Progenitor cell of endocrine pancreas (in vitro differentiated cells): Measurements from ENCODE around the gene HGS. TPM values are rescaled to one million over a fixed set of nuclear protein-coding genes. Genes with fewer than 3 reads are reported as not detected.

ENCODE experiments used
- DNase-seq: peaks from one replicate; pipeline ENCODE4 v3.0.0; 2021; ENCODE audit warnings: low spot score; ENCODE audit not compliant: unreplicated experiment
- H3K27ac Mint-ChIP-seq: 2 replicates; pipeline ENCODE4 v1.8.0; 2021; ENCODE audit warnings: mild to moderate bottlenecking, moderate library complexity, mixed read lengths
- H3K27me3 Mint-ChIP-seq: 2 replicates; pipeline ENCODE4 v1.8.0; 2021; ENCODE audit warnings: mixed read lengths
- H3K36me3 Mint-ChIP-seq: 2 replicates; pipeline ENCODE4 v1.8.0; 2022; ENCODE audit warnings: mixed read lengths; ENCODE audit not compliant: insufficient read depth
- H3K4me1 Mint-ChIP-seq: 2 replicates; pipeline ENCODE4 v1.8.0; 2021; ENCODE audit warnings: low read depth, mixed read lengths
- H3K4me3 Mint-ChIP-seq: 2 replicates; pipeline ENCODE4 v1.8.0; 2021; ENCODE audit warnings: low read depth, mild to moderate bottlenecking, moderate library complexity, mixed read lengths
- H3K9me3 Mint-ChIP-seq: 2 replicates; pipeline ENCODE4 v1.8.0; 2021; ENCODE audit warnings: low read depth, mixed read lengths
- total RNA-seq: library from RNA; stranded (reverse); gene quantifications from 2 replicates; pipeline ENCODE4 v1.2.1, GENCODE V29; 2021
- TF ChIP-seq, protein P1 (sequence below): fragments of 200-600 bp; sonication (generic); IDR thresholded peaks from one replicate; pipeline ENCODE4 v1.5.0; 2021; ENCODE audit warnings: antibody characterized with exemption, mild to moderate bottlenecking; ENCODE audit not compliant: unreplicated experiment

The HGS gene
- total RNA-seq, 1 donor from 2014 or later, result 127 TPM

GRCh38 chr17:81691608-81692007 is 7.8 kb downstream of the HGS start:
- H3K4me1 Mint-ChIP-seq, result no peaks in the 10 kb centered on the region
- no peaks in the 10 kb centered on the region for H3K9me3 Mint-ChIP-seq
- peaks cover 13% of the 10 kb centered on the region for H3K36me3 Mint-ChIP-seq
- no peak overlapping the region for H3K4me3 Mint-ChIP-seq
- H3K27ac Mint-ChIP-seq, result no peak overlapping the region
- DNase-seq, result no peak
- TF ChIP-seq, protein P1, sequence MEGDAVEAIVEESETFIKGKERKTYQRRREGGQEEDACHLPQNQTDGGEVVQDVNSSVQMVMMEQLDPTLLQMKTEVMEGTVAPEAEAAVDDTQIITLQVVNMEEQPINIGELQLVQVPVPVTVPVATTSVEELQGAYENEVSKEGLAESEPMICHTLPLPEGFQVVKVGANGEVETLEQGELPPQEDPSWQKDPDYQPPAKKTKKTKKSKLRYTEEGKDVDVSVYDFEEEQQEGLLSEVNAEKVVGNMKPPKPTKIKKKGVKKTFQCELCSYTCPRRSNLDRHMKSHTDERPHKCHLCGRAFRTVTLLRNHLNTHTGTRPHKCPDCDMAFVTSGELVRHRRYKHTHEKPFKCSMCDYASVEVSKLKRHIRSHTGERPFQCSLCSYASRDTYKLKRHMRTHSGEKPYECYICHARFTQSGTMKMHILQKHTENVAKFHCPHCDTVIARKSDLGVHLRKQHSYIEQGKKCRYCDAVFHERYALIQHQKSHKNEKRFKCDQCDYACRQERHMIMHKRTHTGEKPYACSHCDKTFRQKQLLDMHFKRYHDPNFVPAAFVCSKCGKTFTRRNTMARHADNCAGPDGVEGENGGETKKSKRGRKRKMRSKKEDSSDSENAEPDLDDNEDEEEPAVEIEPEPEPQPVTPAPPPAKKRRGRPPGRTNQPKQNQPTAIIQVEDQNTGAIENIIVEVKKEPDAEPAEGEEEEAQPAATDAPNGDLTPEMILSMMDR, result no peak
- H3K27me3 Mint-ChIP-seq, result no peaks in the 10 kb centered on the region

- H3K27me3 Mint-ChIP-seq, result no peaks in the 10 kb centered on the region
- no peak overlapping the region for H3K27ac Mint-ChIP-seq
- H3K4me1 Mint-ChIP-seq, result no peaks in the 10 kb centered on the region
- TF ChIP-seq, protein P1, result no peak
- H3K4me3 Mint-ChIP-seq, result no peak overlapping the region
- DNase-seq, result no peak
- H3K36me3 Mint-ChIP-seq, result peaks cover 18% of the 10 kb centered on the region
- no peaks in the 10 kb centered on the region for H3K9me3 Mint-ChIP-seq
Observed at GRCh38 chr17:81693509-81694210, 9.8 kb downstream of the HGS start.

DNA sequence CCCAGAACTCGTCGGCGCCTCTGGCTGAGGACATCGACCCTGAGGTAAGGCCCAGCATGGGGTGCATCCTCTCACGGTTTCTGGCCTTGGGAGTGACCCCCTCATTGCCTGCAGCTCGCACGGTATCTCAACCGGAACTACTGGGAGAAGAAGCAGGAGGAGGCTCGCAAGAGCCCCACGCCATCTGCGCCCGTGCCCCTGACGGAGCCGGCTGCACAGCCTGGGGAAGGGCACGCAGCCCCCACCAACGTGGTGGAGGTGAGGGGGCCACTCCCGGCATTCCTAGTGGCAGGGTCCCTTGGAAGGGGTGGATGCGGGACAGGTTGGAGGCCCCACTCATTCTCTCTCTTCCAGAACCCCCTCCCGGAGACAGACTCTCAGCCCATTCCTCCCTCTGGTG is 11.0 kb downstream of the HGS start:
- no peaks in the 10 kb centered on the region for H3K9me3 Mint-ChIP-seq
- TF ChIP-seq, protein P1, result no peak
- no peaks in the 10 kb centered on the region for H3K27me3 Mint-ChIP-seq
- no peaks in the 10 kb centered on the region for H3K4me1 Mint-ChIP-seq
- DNase-seq, result no peak
- H3K27ac Mint-ChIP-seq, result no peak overlapping the region
- peaks cover 14% of the 10 kb centered on the region for H3K36me3 Mint-ChIP-seq
- H3K4me3 Mint-ChIP-seq, result no peak overlapping the region

- Mint-ChIP-seq H3K27ac (no peak overlapping the region), H3K9me3 (no peaks in the 10 kb centered on the region), H3K4me3 (no peak overlapping the region), H3K27me3 (no peaks in the 10 kb centered on the region), H3K36me3 (peaks cover 14% of the 10 kb centered on the region), H3K4me1 (no peaks in the 10 kb centered on the region)
- DNase-seq, result no peak
- TF ChIP-seq, protein P1, result no peak
Observed at GRCh38 chr17:81695211-81695610, 11.4 kb downstream of the HGS start.

- H3K36me3 Mint-ChIP-seq, result peaks cover 15% of the 10 kb centered on the region
- H3K27ac Mint-ChIP-seq, result no peak overlapping the region
- no peak overlapping the region for H3K4me3 Mint-ChIP-seq
- TF ChIP-seq, protein P1, result no peak
- no peaks in the 10 kb centered on the region for H3K9me3 Mint-ChIP-seq
- DNase-seq, result no peak
- H3K27me3 Mint-ChIP-seq, result no peaks in the 10 kb centered on the region
- H3K4me1 Mint-ChIP-seq, result no peaks in the 10 kb centered on the region
Observed at GRCh38 chr17:81695801-81696200, 12.0 kb downstream of the HGS start.
